HepG2 (cell line): ENCODE results near the gene PDGFB.

ENCODE experiments used
- CEBPB ChIP-seq: IDR thresholded peaks from 2 replicates; pipeline ENCODE4 v1.6.1; 2011; ENCODE audit warnings: low read depth, low read length, improper control_type of control experiment, borderline replicate concordance
- EZH2 ChIP-seq: conservative IDR thresholded peaks from 2 replicates; pipeline ENCODE4 v1.6.1; 2012; ENCODE audit warnings: mild to moderate bottlenecking, low read depth, low read length, moderate library complexity
- FLYWCH1 ChIP-seq: sonication (generic); formaldehyde crosslinking; IDR thresholded peaks from 2 replicates; pipeline ENCODE4 v1.8.1; 2023; ENCODE audit warnings: mild to moderate bottlenecking, missing genetic modification reagents
- HDAC2 ChIP-seq: sonication (generic); formaldehyde crosslinking; IDR thresholded peaks from 2 replicates; pipeline ENCODE4 v1.4.0; 2020; ENCODE audit warnings: missing genetic modification reagents
- HIVEP1 ChIP-seq: sonication (generic); formaldehyde crosslinking; IDR thresholded peaks from 2 replicates; pipeline ENCODE4 v1.4.0; 2020; ENCODE audit warnings: mild to moderate bottlenecking, missing genetic modification reagents
- JUN ChIP-seq: sonication (generic); formaldehyde crosslinking; IDR thresholded peaks from 2 replicates; pipeline ENCODE4 v1.4.0; 2020; ENCODE audit warnings: mild to moderate bottlenecking, missing genetic modification reagents
- MTA3 ChIP-seq: sonication (generic); formaldehyde crosslinking; IDR thresholded peaks from 2 replicates; pipeline ENCODE4 v1.4.0; 2020; ENCODE audit warnings: missing genetic modification reagents
- POLR2A ChIP-seq, 2 experiments: IDR thresholded peaks; 2 replicates each; pipeline ENCODE4 v1.6.1; 2011; ENCODE audit warnings: low read depth in 2 of 2, low read length in 2 of 2, mild to moderate bottlenecking in 1 of 2, moderate library complexity in 1 of 2; ENCODE audit not compliant: insufficient read depth in 1 of 2
- POLR2AphosphoS5 ChIP-seq: IDR thresholded peaks from 2 replicates; pipeline ENCODE4 v1.6.1; 2012; ENCODE audit warnings: low read depth, low read length
- TBL1XR1 ChIP-seq: fragments of 150-350 bp; IDR thresholded peaks from 2 replicates; pipeline ENCODE4 v1.6.1; 2014; ENCODE audit warnings: borderline replicate concordance, low read length; ENCODE audit not compliant: partially characterized antibody
- ZFP36 ChIP-seq: fragments of 150-350 bp; IDR thresholded peaks from 2 replicates; pipeline ENCODE4 v1.6.1; 2018; ENCODE audit warnings: borderline replicate concordance, low read length, low read depth; ENCODE audit not compliant: partially characterized antibody
- TF ChIP-seq, protein P1 (sequence below): sonication (generic); formaldehyde crosslinking; IDR thresholded peaks from 2 replicates; pipeline ENCODE4 v1.5.0; 2020; ENCODE audit warnings: mild to moderate bottlenecking, missing genetic modification reagents, moderate library complexity

DNA sequence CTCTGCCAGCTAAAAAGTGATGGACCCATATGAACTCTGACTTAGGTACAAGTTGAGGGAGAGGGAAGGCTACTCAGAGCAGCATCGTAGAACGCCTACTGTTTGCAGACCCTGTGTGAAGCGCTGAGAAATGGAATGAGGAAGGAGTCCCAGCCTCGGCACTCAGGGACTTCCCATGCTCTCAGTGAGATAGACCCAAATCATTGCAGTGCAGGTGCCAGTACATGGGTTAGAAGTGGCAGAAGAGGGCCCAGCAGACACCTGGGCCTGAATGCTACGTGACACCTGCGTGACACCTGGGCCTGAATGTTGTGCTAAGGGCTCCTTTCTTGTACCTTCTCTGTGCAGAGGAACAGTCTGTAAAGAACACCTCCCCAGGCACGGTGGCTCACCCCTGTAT, 2.6 kb upstream of the PDGFB start:
- TF ChIP-seq JUN, result no peak
- no peak for TF ChIP-seq POLR2AphosphoS5
- no peak for TF ChIP-seq POLR2A (IDR thresholded peaks at IDR 0.05; ENCODE audit: insufficient read depth in 1 of 2, low read depth in 2 of 2, low read length in 2 of 2)
- TF ChIP-seq MTA3 (CRISPR knock-in tag), result no peak
- no peak for TF ChIP-seq TBL1XR1
- TF ChIP-seq ZFP36, result no peak
- TF ChIP-seq HIVEP1 (CRISPR knock-in tag), result no peak
- TF ChIP-seq FLYWCH1, result no peak
- TF ChIP-seq, protein P1, sequence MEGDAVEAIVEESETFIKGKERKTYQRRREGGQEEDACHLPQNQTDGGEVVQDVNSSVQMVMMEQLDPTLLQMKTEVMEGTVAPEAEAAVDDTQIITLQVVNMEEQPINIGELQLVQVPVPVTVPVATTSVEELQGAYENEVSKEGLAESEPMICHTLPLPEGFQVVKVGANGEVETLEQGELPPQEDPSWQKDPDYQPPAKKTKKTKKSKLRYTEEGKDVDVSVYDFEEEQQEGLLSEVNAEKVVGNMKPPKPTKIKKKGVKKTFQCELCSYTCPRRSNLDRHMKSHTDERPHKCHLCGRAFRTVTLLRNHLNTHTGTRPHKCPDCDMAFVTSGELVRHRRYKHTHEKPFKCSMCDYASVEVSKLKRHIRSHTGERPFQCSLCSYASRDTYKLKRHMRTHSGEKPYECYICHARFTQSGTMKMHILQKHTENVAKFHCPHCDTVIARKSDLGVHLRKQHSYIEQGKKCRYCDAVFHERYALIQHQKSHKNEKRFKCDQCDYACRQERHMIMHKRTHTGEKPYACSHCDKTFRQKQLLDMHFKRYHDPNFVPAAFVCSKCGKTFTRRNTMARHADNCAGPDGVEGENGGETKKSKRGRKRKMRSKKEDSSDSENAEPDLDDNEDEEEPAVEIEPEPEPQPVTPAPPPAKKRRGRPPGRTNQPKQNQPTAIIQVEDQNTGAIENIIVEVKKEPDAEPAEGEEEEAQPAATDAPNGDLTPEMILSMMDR (CRISPR knock-in tag), result no peak
- TF ChIP-seq CEBPB, result no peak
- no peak for TF ChIP-seq EZH2
- no peak for TF ChIP-seq HDAC2 (CRISPR knock-in tag)
